OCI-LY3 (cell line): ENCODE measurements around the gene CWH43.
"Not testable (repeated sequence)": the region's sequence is repeated elsewhere in the genome, so short reads cannot be mapped to it uniquely, and the experiment has no call there.

Experiments used
- EZH2phosphoT487 ChIP-seq: fragments of 200-600 bp; shearing (Covaris generic); IDR thresholded peaks from 2 replicates; pipeline ENCODE4 v1.6.1; 2018; ENCODE audit warnings: antibody characterized with exemption, mixed run types, low read depth
- TF ChIP-seq, protein P1 (sequence below): fragments of 200-600, 300-600 bp; sonication (generic); IDR thresholded peaks from 2 replicates; pipeline ENCODE4 v1.5.1; 2014; ENCODE audit warnings: antibody characterized with exemption, low read length, low read depth

DNA sequence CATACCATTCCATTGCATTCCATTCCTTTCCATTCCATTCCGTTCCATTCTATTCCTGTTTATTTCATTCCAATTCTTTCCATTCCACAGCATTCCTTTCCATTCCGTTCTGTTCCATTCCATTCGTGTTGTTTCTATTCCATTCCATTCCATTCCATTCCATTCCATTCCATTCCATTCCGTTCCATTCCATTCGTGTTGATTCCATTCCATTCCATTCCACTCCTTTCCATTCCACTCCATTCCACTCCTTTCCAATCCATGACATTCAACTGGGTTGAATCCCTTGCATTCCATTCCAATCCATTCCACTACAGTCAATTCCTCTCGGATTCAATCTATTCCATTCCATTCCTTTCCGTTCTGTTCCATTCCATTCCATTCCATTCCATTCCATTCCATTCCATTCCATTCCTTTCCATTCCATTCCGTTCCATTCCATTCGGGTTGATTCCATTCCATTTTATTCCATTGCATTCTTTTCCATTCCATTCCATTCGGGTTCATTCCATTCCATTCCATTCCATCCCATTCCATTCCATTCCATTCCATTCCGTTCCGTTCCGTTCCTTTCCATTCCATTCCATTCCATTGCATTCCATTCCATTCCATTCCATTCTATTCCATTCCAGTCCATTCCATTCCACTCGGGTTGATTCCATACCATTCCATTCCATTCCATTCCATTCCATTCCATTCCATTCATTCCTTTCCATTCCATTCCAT, 112.1 kb downstream of the CWH43 start:
- TF ChIP-seq, protein P1, sequence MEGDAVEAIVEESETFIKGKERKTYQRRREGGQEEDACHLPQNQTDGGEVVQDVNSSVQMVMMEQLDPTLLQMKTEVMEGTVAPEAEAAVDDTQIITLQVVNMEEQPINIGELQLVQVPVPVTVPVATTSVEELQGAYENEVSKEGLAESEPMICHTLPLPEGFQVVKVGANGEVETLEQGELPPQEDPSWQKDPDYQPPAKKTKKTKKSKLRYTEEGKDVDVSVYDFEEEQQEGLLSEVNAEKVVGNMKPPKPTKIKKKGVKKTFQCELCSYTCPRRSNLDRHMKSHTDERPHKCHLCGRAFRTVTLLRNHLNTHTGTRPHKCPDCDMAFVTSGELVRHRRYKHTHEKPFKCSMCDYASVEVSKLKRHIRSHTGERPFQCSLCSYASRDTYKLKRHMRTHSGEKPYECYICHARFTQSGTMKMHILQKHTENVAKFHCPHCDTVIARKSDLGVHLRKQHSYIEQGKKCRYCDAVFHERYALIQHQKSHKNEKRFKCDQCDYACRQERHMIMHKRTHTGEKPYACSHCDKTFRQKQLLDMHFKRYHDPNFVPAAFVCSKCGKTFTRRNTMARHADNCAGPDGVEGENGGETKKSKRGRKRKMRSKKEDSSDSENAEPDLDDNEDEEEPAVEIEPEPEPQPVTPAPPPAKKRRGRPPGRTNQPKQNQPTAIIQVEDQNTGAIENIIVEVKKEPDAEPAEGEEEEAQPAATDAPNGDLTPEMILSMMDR, result not testable (repeated sequence)
- TF ChIP-seq EZH2phosphoT487, result not testable (repeated sequence)
